H9 (cell line): ENCODE measurements around the gene FBXW4. TPM values are rescaled to one million over a fixed set of nuclear protein-coding genes. Genes with fewer than 3 reads are reported as not detected.

Experiments used
- DNase-seq: peaks from one replicate; pipeline ENCODE4 v3.0.0-alpha.2; 2017
- H2AFZ ChIP-seq: one replicate; pipeline ENCODE4 v1.6.1; 2013; ENCODE audit warnings: mild to moderate bottlenecking, low read length, control low read depth, moderate library complexity
- H2AK5ac ChIP-seq: 2 replicates; pipeline ENCODE4 v1.6.1; 2013; ENCODE audit warnings: low read length, control low read depth, mixed read lengths; ENCODE audit not compliant: insufficient read length
- H2BK120ac ChIP-seq: one replicate; pipeline ENCODE4 v1.6.1; 2013; ENCODE audit warnings: low read depth, mild to moderate bottlenecking, low read length, control low read depth, inconsistent platforms; ENCODE audit not compliant: poor library complexity, severe bottlenecking
- H2BK12ac ChIP-seq: 2 replicates; pipeline ENCODE4 v1.6.1; 2013; ENCODE audit warnings: low read length, control low read depth, mixed read lengths, low read depth; ENCODE audit not compliant: insufficient read length
- H2BK15ac ChIP-seq: 2 replicates; pipeline ENCODE4 v1.6.1; 2013; ENCODE audit warnings: low read depth, low read length, control low read depth
- H2BK20ac ChIP-seq: one replicate; pipeline ENCODE4 v1.6.1; 2013; ENCODE audit warnings: low read depth, mild to moderate bottlenecking, low read length, control low read depth, inconsistent platforms; ENCODE audit not compliant: poor library complexity, severe bottlenecking
- H2BK5ac ChIP-seq: 2 replicates; pipeline ENCODE4 v1.6.1; 2013; ENCODE audit warnings: low read length, control low read depth, mixed read lengths; ENCODE audit not compliant: insufficient read length
- H3K14ac ChIP-seq: 2 replicates; pipeline ENCODE4 v1.6.1; 2013; ENCODE audit warnings: low read length, control low read depth; ENCODE audit not compliant: insufficient read depth
- H3K18ac ChIP-seq: 2 replicates; pipeline ENCODE4 v1.6.1; 2013; ENCODE audit warnings: low read depth, mild to moderate bottlenecking, mixed read lengths, low read length, control low read depth; ENCODE audit not compliant: insufficient read length
- H3K23ac ChIP-seq: 2 replicates; pipeline ENCODE4 v1.6.1; 2013; ENCODE audit warnings: low read length, control low read depth, mixed read lengths, low read depth; ENCODE audit not compliant: insufficient read length
- H3K23me2 ChIP-seq: 2 replicates; pipeline ENCODE4 v1.6.1; 2013; ENCODE audit warnings: low read depth, mild to moderate bottlenecking, mixed read lengths, low read length, control low read depth; ENCODE audit not compliant: insufficient read length, poor library complexity, severe bottlenecking
- H3K27ac ChIP-seq: 2 replicates; pipeline ENCODE4 v1.5.1; 2013; ENCODE audit warnings: low read length, control low read depth, mixed read lengths, low read depth; ENCODE audit not compliant: insufficient read length
- H3K27me3 ChIP-seq: 2 replicates; pipeline ENCODE4 v1.6.1; 2013; ENCODE audit warnings: low read length, control low read depth, inconsistent platforms; ENCODE audit not compliant: insufficient read depth
- H3K4ac ChIP-seq: 2 replicates; pipeline ENCODE4 v1.6.1; 2013; ENCODE audit warnings: low read depth, mild to moderate bottlenecking, control low read depth, inconsistent platforms, low read length, moderate library complexity
- H3K4me1 ChIP-seq: 2 replicates; pipeline ENCODE4 v1.6.1; 2013; ENCODE audit warnings: low read length, control low read depth, inconsistent platforms; ENCODE audit not compliant: insufficient read depth
- H3K4me2 ChIP-seq: 2 replicates; pipeline ENCODE4 v1.6.1; 2013; ENCODE audit warnings: low read length, control low read depth, mixed read lengths; ENCODE audit not compliant: insufficient read length, insufficient read depth
- H3K56ac ChIP-seq: 2 replicates; pipeline ENCODE4 v1.6.1; 2013; ENCODE audit warnings: low read depth, mild to moderate bottlenecking, mixed read lengths, low read length, control low read depth; ENCODE audit not compliant: insufficient read length
- H3K79me1 ChIP-seq: 2 replicates; pipeline ENCODE4 v1.6.1; 2013; ENCODE audit warnings: low read depth, mild to moderate bottlenecking, moderate library complexity, low read length, control low read depth, inconsistent platforms; ENCODE audit not compliant: insufficient read depth, poor library complexity, severe bottlenecking
- H3K79me2 ChIP-seq: 2 replicates; pipeline ENCODE4 v1.6.1; 2013; ENCODE audit warnings: low read length, control low read depth, inconsistent platforms; ENCODE audit not compliant: insufficient read depth
- H3K9ac ChIP-seq: 2 replicates; pipeline ENCODE4 v1.6.1; 2013; ENCODE audit warnings: low read length, control low read depth, mixed read lengths; ENCODE audit not compliant: insufficient read length; ENCODE audit errors: extremely low read depth
- H3K9me3 ChIP-seq: one replicate; pipeline ENCODE4 v1.6.1; 2013; ENCODE audit warnings: low read depth, low read length, inconsistent platforms; ENCODE audit not compliant: control insufficient read depth
- H3T11ph ChIP-seq: one replicate; pipeline ENCODE4 v1.6.1; 2013; ENCODE audit warnings: mild to moderate bottlenecking, low read length, control low read depth, inconsistent platforms
- H4K20me1 ChIP-seq: one replicate; pipeline ENCODE4 v1.6.1; 2013; ENCODE audit not compliant: control insufficient read depth, insufficient read length, insufficient read depth
- H4K5ac ChIP-seq: 2 replicates; pipeline ENCODE4 v1.6.1; 2013; ENCODE audit warnings: low read depth, mild to moderate bottlenecking, mixed read lengths, low read length, control low read depth; ENCODE audit not compliant: insufficient read length
- H4K8ac ChIP-seq: replicated peaks from 2 replicates; pipeline ENCODE4 v1.6.1; 2013; ENCODE audit warnings: low read length, control low read depth, mixed read lengths, low read depth; ENCODE audit not compliant: insufficient read length
- H4K91ac ChIP-seq: 2 replicates; pipeline ENCODE4 v1.6.1; 2013; ENCODE audit warnings: low read depth, mild to moderate bottlenecking, moderate library complexity, mixed read lengths, low read length, control low read depth; ENCODE audit not compliant: insufficient read length
- H3K27ac Mint-ChIP-seq, 3 experiments: 2 replicates in 2 of 3; 3 replicates in 1 of 3; pipeline ENCODE4 v1.8.0; 2020 to 2021; ENCODE audit warnings: mixed read lengths in 3 of 3, mild to moderate bottlenecking in 1 of 3, moderate library complexity in 1 of 3
- H3K27me3 Mint-ChIP-seq: 2 replicates; pipeline ENCODE4 v1.8.0; 2021; ENCODE audit warnings: low read depth, mild to moderate bottlenecking, moderate library complexity, mixed read lengths
- H3K36me3 Mint-ChIP-seq, 3 experiments: 2 replicates in 2 of 3; 3 replicates in 1 of 3; pipeline ENCODE4 v1.8.0; 2020 to 2021; ENCODE audit warnings: low read depth in 3 of 3, mixed read lengths in 3 of 3; ENCODE audit not compliant: insufficient read depth in 1 of 3
- H3K4me1 Mint-ChIP-seq, 2 experiments: 2 replicates each; pipeline ENCODE4 v1.8.0; 2020; ENCODE audit warnings: mixed read lengths in 2 of 2
- H3K4me3 Mint-ChIP-seq, 2 experiments: 2 replicates in 1 of 2; 3 replicates in 1 of 2; pipeline ENCODE4 v1.8.0; 2020 to 2021; ENCODE audit warnings: mild to moderate bottlenecking in 2 of 2, mixed read lengths in 2 of 2, moderate library complexity in 1 of 2
- H3K9me3 Mint-ChIP-seq, 2 experiments: 2 replicates in 1 of 2; 3 replicates in 1 of 2; pipeline ENCODE4 v1.8.0; 2020; ENCODE audit warnings: mild to moderate bottlenecking in 2 of 2, mixed read lengths in 2 of 2, moderate library complexity in 1 of 2
- WGBS: extraction: QIAGEN DNeasy Blood & Tissue Kit; methylation state at CpG from one replicate; pipeline ENCODE4 v1.1.7; 2013; ENCODE audit warnings: missing lambda C conversion rate, low lambda C conversion rate, mixed read lengths; ENCODE audit not compliant: insufficient read length; ENCODE audit errors: extremely low coverage; 5-methylcytosine and 5-hydroxymethylcytosine counted together
- total RNA-seq: library from RNA; stranded (reverse); gene quantifications from 2 replicates; pipeline ENCODE4 v1.2.1, GENCODE V29; 2021
- TF ChIP-seq, protein P1 (sequence below): fragments of 200-600 bp; sonication (generic); conservative IDR thresholded peaks from 3 replicates; pipeline ENCODE4 v1.8.0; 2021; ENCODE audit warnings: antibody characterized with exemption, mild to moderate bottlenecking

The FBXW4 gene
- total RNA-seq, 1 experiment from 2014 or later: 41.6 TPM

DNA sequence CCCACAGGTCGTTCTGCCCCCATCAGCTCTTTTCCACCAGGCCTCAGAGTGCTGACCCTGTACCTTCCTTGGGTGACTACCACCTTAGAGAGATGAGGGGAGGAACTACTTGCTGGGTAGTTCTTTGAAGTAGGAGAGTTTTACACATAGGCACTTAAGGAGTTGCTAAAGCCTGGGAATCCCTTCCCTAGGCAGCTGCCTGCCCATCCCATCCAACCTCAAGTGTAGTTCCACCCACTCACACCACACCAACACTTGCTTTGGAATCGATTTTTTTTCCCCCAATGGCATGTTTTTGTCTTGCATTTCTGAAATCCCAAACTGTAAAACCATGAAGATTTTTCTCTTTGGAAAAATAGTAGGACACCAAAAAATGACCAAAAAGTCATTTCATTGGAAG, 47.7 kb downstream of the FBXW4 start:
- Mint-ChIP-seq H3K27ac (no peak overlapping the region), H3K4me3 (no peak overlapping the region), H3K36me3 (peaks cover 1 to 22% (median 4%) of the 10 kb centered on the region in 3 experiments; a peak in 5 of 7 replicates), H3K4me1 (peaks cover 54 to 56% of the 10 kb centered on the region in 2 experiments), H3K27me3 (no peaks in the 10 kb centered on the region), H3K9me3 (no peaks in the 10 kb centered on the region)
- H3K27me3 ChIP-seq: no peaks in the 10 kb centered on the region
- H3T11ph ChIP-seq: no peak overlapping the region
- H3K9ac ChIP-seq: no peak overlapping the region
- H3K14ac ChIP-seq: no peak overlapping the region
- H3K9me3 ChIP-seq: no peaks in the 10 kb centered on the region
- no peaks in the 10 kb centered on the region for H3K79me1 ChIP-seq
- H3K18ac ChIP-seq: no peak overlapping the region
- H3K4me2 ChIP-seq: no peak overlapping the region
- peaks cover 24% of the 10 kb centered on the region; the same call in 1 of the 2 replicates for H3K4me1 ChIP-seq
- no peak overlapping the region for H4K5ac ChIP-seq
- TF ChIP-seq, protein P1, sequence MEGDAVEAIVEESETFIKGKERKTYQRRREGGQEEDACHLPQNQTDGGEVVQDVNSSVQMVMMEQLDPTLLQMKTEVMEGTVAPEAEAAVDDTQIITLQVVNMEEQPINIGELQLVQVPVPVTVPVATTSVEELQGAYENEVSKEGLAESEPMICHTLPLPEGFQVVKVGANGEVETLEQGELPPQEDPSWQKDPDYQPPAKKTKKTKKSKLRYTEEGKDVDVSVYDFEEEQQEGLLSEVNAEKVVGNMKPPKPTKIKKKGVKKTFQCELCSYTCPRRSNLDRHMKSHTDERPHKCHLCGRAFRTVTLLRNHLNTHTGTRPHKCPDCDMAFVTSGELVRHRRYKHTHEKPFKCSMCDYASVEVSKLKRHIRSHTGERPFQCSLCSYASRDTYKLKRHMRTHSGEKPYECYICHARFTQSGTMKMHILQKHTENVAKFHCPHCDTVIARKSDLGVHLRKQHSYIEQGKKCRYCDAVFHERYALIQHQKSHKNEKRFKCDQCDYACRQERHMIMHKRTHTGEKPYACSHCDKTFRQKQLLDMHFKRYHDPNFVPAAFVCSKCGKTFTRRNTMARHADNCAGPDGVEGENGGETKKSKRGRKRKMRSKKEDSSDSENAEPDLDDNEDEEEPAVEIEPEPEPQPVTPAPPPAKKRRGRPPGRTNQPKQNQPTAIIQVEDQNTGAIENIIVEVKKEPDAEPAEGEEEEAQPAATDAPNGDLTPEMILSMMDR: no peak
- no peak overlapping the region for H3K4ac ChIP-seq
- H3K27ac ChIP-seq: no peak overlapping the region
- no peak overlapping the region for H2AFZ ChIP-seq
- no peak overlapping the region for H4K8ac ChIP-seq
- H3K23me2 ChIP-seq: peaks cover 2% of the 10 kb centered on the region
- no peak overlapping the region for H3K56ac ChIP-seq
- H2AK5ac ChIP-seq: no peak overlapping the region
- H3K79me2 ChIP-seq: no peaks in the 10 kb centered on the region
- H2BK12ac ChIP-seq: no peak overlapping the region
- no peak overlapping the region for H3K23ac ChIP-seq
- H4K91ac ChIP-seq: no peak overlapping the region
- H2BK5ac ChIP-seq: no peak overlapping the region
- no peak overlapping the region for H2BK120ac ChIP-seq
- no peak overlapping the region for H2BK20ac ChIP-seq
- no peak for DNase-seq
- WGBS: no CpG with 5 or more reads among the region's 2 CpGs
- no peak overlapping the region for H2BK15ac ChIP-seq
- peaks cover 5% of the 10 kb centered on the region for H4K20me1 ChIP-seq
